HepG2 (cell line): ENCODE measurements around the gene BEAN1. TPM values are rescaled to one million over a fixed set of nuclear protein-coding genes. Genes with fewer than 3 reads are reported as not detected.
A peak's percentile ranks its signal among the peaks of the same experiment; 100 is the strongest.

ENCODE experiments used
- AKAP8 ChIP-seq: sonication (generic); formaldehyde crosslinking; IDR thresholded peaks from 2 replicates; pipeline ENCODE4 v1.5.1; 2020; ENCODE audit warnings: mild to moderate bottlenecking, missing genetic modification reagents
- ARNT2 ChIP-seq: sonication (generic); formaldehyde crosslinking; IDR thresholded peaks from 2 replicates; pipeline ENCODE4 v1.8.0; 2022; ENCODE audit warnings: mild to moderate bottlenecking, low read depth, missing genetic modification reagents, moderate library complexity
- EED ChIP-seq: sonication (generic); formaldehyde crosslinking; IDR thresholded peaks from 2 replicates; pipeline ENCODE4 v1.5.0; 2020; ENCODE audit warnings: mild to moderate bottlenecking, missing genetic modification reagents
- ERF ChIP-seq: IDR thresholded peaks from 2 replicates; pipeline ENCODE4 v1.6.1; 2018; ENCODE audit warnings: missing biosample characterization, missing genetic modification reagents
- FLYWCH1 ChIP-seq: sonication (generic); formaldehyde crosslinking; IDR thresholded peaks from 2 replicates; pipeline ENCODE4 v1.8.1; 2023; ENCODE audit warnings: mild to moderate bottlenecking, missing genetic modification reagents
- FOSL1 ChIP-seq: sonication (generic); formaldehyde crosslinking; IDR thresholded peaks from 2 replicates; pipeline ENCODE4 v1.9.0; 2021; ENCODE audit warnings: missing genetic modification reagents, borderline replicate concordance
- SOX5 ChIP-seq: IDR thresholded peaks from 2 replicates; pipeline ENCODE4 v1.6.1; 2016; ENCODE audit warnings: borderline replicate concordance
- TFDP2 ChIP-seq: sonication (generic); formaldehyde crosslinking; IDR thresholded peaks from 2 replicates; pipeline ENCODE4 v1.4.0; 2020; ENCODE audit warnings: missing genetic modification reagents
- ZBTB46 ChIP-seq: sonication (generic); formaldehyde crosslinking; IDR thresholded peaks from 2 replicates; pipeline ENCODE4 v1.4.0; 2020; ENCODE audit warnings: mild to moderate bottlenecking, missing genetic modification reagents, borderline replicate concordance
- ZC3H13 ChIP-seq: sonication (generic); formaldehyde crosslinking; IDR thresholded peaks from 2 replicates; pipeline ENCODE4 v1.8.1; 2023; ENCODE audit warnings: mild to moderate bottlenecking, missing genetic modification reagents, moderate library complexity
- ZNF777 ChIP-seq: sonication (generic); formaldehyde crosslinking; IDR thresholded peaks from 2 replicates; pipeline ENCODE4 v1.4.0; 2020; ENCODE audit warnings: missing genetic modification reagents
- polyA plus RNA-seq, 8 experiments: library from polyadenylated mRNA; depleted of rRNA in 3 of 8; stranded (reverse) in 7 of 8; unstranded in 1 of 8; fragments of >200 nt; fragmentation: Illumina TruSeq in 4 of 8; extraction: Trizol in 4 of 8; gene quantifications; 2 replicates each; pipeline versions ENCODE4 v1.2.1 to v1.2.3, GENCODE V29; 2011 to 2016; ENCODE audit warnings: low read depth in 4 of 8, missing spikeins in 1 of 8, mixed read lengths in 1 of 8; ENCODE audit not compliant: insufficient read depth in 1 of 8
- total RNA-seq, 5 experiments: library from RNA; depleted of rRNA; stranded (reverse); fragments of >200 nt; fragmentation: Illumina TruSeq; extraction: Trizol; gene quantifications; 2 replicates each; pipeline ENCODE4 v1.2.3, GENCODE V29; 2016; ENCODE audit warnings: low read depth in 1 of 5
- TF ChIP-seq, protein P1 (sequence below): IDR thresholded peaks from 2 replicates; pipeline ENCODE4 v1.6.1; 2016; ENCODE audit warnings: mild to moderate bottlenecking

BEAN1 gene
- total and polyA plus RNA-seq, 2 of the 13 experiments (the other 11 are each of a cell fraction or from before 2014, with no cell fraction given): 0.53 to 1.4 TPM

GRCh38 chr16:66427036-66427860 lies at the start of gene BEAN1 (continued):
- 0 out of 2 replicates have a peak, but pooled peaks have one; percentile 14 for TF ChIP-seq ERF (CRISPR knock-in tag)
- no peak for TF ChIP-seq AKAP8 (CRISPR knock-in tag)
- TF ChIP-seq, protein P1, sequence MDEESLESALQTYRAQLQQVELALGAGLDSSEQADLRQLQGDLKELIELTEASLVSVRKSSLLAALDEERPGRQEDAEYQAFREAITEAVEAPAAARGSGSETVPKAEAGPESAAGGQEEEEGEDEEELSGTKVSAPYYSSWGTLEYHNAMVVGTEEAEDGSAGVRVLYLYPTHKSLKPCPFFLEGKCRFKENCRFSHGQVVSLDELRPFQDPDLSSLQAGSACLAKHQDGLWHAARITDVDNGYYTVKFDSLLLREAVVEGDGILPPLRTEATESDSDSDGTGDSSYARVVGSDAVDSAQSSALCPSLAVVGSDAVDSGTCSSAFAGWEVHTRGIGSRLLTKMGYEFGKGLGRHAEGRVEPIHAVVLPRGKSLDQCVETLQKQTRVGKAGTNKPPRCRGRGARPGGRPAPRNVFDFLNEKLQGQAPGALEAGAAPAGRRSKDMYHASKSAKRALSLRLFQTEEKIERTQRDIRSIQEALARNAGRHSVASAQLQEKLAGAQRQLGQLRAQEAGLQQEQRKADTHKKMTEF: peak; percentile 10; the same call in 1 of the 2 replicates
- TF ChIP-seq EED (CRISPR knock-in tag): 0 out of 2 replicates have a peak, but pooled peaks have one; percentile 21
- no peak for TF ChIP-seq SOX5 (CRISPR knock-in tag)
- TF ChIP-seq TFDP2 (CRISPR knock-in tag): peak; percentile 44; the same call in 1 of the 2 replicates
- TF ChIP-seq FOSL1 (CRISPR knock-in tag): no peak
- TF ChIP-seq ARNT2 (CRISPR knock-in tag): no peak
- TF ChIP-seq ZBTB46: no peak
- TF ChIP-seq FLYWCH1 (CRISPR knock-in tag): no peak
- TF ChIP-seq ZC3H13 (CRISPR knock-in tag): 0 out of 2 replicates have a peak, but pooled peaks have one; percentile 30
- TF ChIP-seq ZNF777 (CRISPR knock-in tag): peak; percentile 59; the same call in 1 of the 2 replicates
- TF ChIP-seq, all 625 proteins: peak for 14
